Activated CD8-positive, alpha-beta memory T cell treated with anti-CD3 and anti-CD28 coated beads for 48 hours (primary cell): Measurements from ENCODE around the gene MYO9A.

Experiments used
- DNase-seq, 3 experiments: peaks; one replicate each; pipeline ENCODE4 v3.0.0-alpha.2; 2020; ENCODE audit warnings: low read depth in 2 of 3, low spot score in 2 of 3

Gene MYO9A, protein sequence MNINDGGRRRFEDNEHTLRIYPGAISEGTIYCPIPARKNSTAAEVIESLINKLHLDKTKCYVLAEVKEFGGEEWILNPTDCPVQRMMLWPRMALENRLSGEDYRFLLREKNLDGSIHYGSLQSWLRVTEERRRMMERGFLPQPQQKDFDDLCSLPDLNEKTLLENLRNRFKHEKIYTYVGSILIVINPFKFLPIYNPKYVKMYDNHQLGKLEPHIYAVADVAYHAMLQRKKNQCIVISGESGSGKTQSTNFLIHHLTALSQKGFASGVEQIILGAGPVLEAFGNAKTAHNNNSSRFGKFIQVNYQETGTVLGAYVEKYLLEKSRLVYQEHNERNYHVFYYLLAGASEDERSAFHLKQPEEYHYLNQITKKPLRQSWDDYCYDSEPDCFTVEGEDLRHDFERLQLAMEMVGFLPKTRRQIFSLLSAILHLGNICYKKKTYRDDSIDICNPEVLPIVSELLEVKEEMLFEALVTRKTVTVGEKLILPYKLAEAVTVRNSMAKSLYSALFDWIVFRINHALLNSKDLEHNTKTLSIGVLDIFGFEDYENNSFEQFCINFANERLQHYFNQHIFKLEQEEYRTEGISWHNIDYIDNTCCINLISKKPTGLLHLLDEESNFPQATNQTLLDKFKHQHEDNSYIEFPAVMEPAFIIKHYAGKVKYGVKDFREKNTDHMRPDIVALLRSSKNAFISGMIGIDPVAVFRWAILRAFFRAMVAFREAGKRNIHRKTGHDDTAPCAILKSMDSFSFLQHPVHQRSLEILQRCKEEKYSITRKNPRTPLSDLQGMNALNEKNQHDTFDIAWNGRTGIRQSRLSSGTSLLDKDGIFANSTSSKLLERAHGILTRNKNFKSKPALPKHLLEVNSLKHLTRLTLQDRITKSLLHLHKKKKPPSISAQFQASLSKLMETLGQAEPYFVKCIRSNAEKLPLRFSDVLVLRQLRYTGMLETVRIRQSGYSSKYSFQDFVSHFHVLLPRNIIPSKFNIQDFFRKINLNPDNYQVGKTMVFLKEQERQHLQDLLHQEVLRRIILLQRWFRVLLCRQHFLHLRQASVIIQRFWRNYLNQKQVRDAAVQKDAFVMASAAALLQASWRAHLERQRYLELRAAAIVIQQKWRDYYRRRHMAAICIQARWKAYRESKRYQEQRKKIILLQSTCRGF (N-terminal part only)

GRCh38 chr15:72118017-72118978 is at the start of gene MYO9A, which contains the start of gene SENP8:
TSS of gene MYO9A (minus strand) at chr15:72118150. CDS start at chr15:72046563, 71,587 bp downstream.
TSS of gene SENP8 (plus strand) at chr15:72118403. CDS start at chr15:72139624, 21,221 bp downstream.
- peak; percentile 99 to 100 (median 100) for DNase-seq

DNA sequence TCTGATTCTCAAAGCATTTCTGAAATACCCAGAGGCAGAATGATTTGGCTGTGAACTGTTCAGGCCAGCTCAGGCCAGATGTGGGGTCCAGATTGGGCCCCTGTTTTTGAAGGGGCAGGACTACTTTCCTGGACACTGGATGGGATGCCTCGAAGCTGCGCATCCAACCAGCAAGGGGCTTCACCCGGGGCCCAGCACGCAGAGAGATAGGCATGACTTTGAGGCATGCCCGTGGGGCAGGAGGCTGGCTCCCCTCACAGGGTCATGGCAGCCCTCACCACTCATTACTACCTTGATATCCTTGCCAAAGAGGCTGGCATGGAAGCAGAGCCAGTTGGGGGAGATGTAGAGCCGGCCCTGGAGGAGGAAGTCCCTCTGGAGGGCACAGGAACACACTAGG is 49.5 kb upstream of the MYO9A start:
- no peak for DNase-seq

DNA sequence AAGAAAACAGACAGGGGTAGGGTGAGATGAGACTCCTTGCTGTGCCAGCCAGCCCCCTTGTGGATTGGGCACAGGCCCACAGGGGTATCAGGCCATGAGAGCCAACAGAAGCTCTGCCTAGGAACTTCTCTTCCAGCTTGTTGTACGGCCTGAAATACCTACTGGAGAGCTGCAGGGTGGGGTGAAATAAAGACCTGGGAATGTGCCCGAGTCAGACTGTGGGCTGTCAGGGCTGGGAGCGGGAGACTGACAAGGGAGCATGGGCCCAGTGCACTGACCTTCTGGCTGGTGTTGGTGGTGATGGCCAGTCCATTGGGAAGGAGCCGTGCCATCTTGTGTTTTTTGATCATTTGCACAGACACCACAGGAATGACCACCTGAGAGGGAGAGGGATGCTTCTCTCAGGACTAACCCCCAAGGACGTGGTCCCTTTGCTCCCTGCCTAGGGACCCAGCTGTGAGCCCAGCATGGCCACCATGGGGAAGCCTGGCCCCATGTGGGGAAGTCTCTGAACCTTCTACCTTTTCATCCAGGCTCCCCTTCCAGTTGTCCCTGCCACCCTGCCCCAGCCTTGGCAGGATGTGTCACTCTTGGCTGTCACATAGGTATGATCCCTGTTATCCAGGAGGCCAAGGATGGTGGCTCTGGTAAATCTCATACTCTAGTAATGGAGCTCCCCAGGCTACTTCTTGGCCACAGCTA is 48.9 kb upstream of the MYO9A start:
- DNase-seq, result no peak

DNA sequence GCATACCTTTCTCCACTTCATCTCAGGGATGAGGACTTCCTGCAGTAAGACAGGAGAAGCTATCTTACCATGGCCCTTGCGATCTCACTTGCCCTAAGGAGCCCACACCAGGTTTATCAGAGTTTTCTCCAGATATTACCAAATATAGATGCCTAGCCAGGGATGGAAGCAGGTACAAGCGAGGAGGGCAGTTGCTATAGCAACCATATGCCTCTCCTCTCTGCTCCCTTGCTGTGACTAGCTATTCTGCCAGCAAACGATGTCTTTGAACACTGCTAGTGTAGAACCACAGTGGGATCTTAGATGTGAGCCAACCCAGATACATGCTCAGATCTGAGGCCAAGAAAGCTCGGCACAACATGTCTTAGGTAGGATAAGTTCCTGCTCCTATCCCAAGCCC is 45.8 kb upstream of the MYO9A start:
- no peak for DNase-seq

DNA sequence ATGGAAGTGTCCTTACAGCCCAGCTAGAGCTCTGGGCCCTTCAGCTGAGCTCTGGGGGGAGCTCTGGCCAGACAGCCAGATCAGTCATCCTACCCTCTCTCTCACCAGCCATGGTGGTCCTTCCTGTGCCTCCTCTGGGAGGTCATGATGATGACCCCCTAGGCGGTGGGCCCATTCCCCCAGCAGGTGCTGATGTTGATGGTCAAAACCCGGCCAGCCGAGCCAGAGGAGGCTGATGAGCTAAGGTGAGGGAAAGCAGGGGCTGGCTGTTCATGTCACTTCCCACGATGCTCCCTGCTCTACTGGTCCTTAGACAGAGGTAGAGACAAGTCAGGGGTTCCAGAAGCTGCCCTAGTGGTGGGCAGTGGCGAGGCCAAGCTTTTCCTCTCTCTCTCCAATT is 44.6 kb upstream of the MYO9A start:
- no peak for DNase-seq

- no peak for DNase-seq
Measured at GRCh38 chr15:72161361-72162132, 43.6 kb upstream of the MYO9A start.

GRCh38 chr15:72160696-72161245 is 42.8 kb upstream of the MYO9A start:
- no peak for DNase-seq

DNA sequence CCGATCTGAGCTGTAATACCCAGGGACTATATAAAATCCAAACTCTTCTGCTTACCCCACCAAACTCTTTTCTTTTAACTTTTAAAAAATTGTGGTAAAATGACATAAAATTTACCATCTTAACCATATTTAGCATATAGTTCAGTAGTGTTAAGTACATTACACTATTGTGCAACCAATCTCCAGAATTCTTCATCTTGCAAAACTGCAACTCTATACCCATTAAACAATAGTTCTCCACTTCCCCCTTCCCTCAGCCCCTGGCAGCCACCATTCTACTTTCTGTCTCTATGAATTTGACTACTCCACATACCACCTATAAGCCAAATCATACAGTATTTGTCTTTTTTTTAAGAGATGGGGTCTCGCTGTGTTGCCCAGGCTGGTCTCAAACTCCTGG is 39.0 kb upstream of the MYO9A start:
- DNase-seq, result no peak

- DNase-seq, result peak; percentile 44 to 74 (median 64)
Measured at GRCh38 chr15:72155635-72156616, 38.0 kb upstream of the MYO9A start.

DNA sequence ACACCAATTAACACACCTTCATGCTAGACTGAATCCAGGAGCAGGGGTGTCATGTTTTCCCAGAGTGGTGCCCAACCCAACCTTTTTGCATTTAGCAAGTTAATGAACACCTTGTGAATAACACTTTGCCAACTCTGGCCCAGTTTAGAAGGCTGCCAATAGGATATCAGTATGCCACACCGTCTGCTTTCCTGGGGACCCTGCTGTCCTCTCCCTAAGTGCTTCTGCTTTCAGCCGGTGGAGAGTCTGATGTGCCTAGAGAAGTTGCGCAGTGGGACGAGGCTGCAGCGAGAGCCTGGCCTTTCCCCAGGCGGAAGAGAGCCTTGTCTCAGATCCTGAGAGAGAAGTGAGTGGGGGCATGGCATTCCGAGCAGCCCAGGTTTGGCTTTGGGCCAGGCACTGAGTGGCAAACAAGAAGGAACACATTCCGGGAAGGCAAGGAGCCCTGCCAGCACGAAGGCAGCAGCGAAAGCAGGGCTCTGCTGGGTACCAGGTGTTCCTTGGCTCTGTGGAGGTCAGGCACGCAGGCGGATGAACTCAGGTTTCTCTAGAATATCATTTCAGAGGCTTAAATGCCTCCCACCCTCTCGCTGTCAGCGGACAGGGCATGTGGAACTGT is 37.2 kb upstream of the MYO9A start:
- DNase-seq, result no peak

DNA sequence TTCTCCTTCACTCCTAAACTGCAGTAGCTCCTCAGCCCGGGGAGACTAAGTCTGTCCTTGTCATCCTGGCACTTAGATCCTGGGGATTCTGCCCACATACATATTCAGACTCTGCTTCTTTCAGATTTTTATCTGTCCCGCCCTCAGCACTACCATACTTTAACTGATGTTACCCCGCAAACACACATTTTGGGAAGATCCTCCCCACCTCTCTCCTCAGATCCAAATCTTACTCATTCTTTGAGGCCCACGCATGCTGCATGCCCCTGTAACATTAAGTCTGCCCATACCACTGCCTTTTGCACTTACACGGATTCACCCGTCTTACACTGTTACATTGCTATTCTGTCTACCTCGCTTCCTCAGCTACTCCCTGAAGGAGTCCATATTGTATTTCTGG is 36.4 kb upstream of the MYO9A start:
- DNase-seq, result no peak

GRCh38 chr15:72153269-72154000 is 35.5 kb upstream of the MYO9A start:
- no peak for DNase-seq

DNA sequence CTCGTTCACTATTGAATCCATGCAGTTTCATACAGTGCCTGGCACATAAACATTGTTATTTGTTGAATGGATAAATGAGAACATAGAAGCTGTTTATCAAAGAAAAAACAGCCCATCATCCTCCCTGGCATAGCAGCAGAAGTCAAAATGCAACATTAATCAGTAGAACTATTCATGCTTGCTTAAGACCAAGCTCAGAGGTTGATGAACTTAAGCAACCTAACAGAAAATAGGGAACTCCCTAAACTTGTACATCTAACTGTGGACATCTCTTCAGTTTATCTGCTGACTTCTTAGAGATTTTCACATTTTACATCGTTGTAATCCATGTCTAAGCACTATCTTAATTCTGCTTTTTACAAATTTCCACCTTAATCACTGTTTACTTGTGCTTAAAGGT is 29.5 kb upstream of the MYO9A start:
- no peak for DNase-seq

DNA sequence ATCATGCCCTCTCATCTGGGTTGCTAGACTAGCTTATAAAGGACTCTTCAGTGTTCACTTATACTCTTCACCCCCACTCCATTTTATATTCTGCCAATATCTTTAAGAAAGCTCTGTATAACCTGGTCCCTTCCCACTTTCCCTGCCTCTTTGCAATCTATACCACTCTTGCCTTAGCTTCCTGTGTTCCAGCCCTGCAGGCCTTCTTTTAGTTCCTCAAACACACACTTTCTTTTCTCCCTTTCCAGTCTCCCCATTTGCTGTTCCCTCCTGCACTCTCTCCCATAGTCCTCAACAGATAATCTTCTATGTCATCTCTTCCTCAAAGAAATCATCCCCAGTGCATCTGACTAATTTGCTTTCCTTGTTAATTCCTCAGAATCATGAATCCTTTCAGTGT is 29.0 kb upstream of the MYO9A start:
- no peak for DNase-seq

- DNase-seq, result no peak
Measured at GRCh38 chr15:72146221-72146620, 28.3 kb upstream of the MYO9A start.
